Activated T-helper 2 cell treated with anti-CD3 and anti-CD28 coated beads, Interferon-gamma antibody, Interleukin-2, Interleukin-4, amounts not matched to agents 10 μg/mL and 5 μg/mL and 100 μg/mL, durations not matched to agents 14 hours and 24 hours and 36 hours (primary cell): ENCODE data around the gene ARL16. TPM values are rescaled to one million over a fixed set of nuclear protein-coding genes. Genes with fewer than 3 reads are reported as not detected.

Experiments used
- DNase-seq: peaks from one replicate; pipeline ENCODE4 v3.0.0; 2021; ENCODE audit warnings: low spot score
- H3K27ac Mint-ChIP-seq: one replicate; pipeline ENCODE4 v1.8.0; 2021; ENCODE audit warnings: mixed read lengths
- H3K27me3 Mint-ChIP-seq: one replicate; pipeline ENCODE4 v1.8.0; 2021; ENCODE audit warnings: low read depth, mixed read lengths
- H3K36me3 Mint-ChIP-seq: one replicate; pipeline ENCODE4 v1.8.0; 2021; ENCODE audit warnings: low read depth, mixed read lengths
- H3K4me1 Mint-ChIP-seq: one replicate; pipeline ENCODE4 v1.8.0; 2021; ENCODE audit warnings: low read depth, mixed read lengths
- H3K4me3 Mint-ChIP-seq: one replicate; pipeline ENCODE4 v1.8.0; 2021; ENCODE audit warnings: low read depth, mild to moderate bottlenecking, moderate library complexity, mixed read lengths
- H3K9me3 Mint-ChIP-seq: one replicate; pipeline ENCODE4 v1.8.0; 2021; ENCODE audit warnings: mixed read lengths
- intact Hi-C: fragments of 100-400 bp; cut with micrococcal nuclease; formaldehyde crosslinking; loops from one replicate; pipeline ENCODE4 v1.15.1; 2023
- total RNA-seq: library from RNA; stranded (reverse); gene quantifications from 2 replicates; pipeline ENCODE4 v1.2.3, GENCODE V29; 2022

Gene ARL16
- total RNA-seq, 1 donor from 2014 or later = 33.3 TPM

DNA sequence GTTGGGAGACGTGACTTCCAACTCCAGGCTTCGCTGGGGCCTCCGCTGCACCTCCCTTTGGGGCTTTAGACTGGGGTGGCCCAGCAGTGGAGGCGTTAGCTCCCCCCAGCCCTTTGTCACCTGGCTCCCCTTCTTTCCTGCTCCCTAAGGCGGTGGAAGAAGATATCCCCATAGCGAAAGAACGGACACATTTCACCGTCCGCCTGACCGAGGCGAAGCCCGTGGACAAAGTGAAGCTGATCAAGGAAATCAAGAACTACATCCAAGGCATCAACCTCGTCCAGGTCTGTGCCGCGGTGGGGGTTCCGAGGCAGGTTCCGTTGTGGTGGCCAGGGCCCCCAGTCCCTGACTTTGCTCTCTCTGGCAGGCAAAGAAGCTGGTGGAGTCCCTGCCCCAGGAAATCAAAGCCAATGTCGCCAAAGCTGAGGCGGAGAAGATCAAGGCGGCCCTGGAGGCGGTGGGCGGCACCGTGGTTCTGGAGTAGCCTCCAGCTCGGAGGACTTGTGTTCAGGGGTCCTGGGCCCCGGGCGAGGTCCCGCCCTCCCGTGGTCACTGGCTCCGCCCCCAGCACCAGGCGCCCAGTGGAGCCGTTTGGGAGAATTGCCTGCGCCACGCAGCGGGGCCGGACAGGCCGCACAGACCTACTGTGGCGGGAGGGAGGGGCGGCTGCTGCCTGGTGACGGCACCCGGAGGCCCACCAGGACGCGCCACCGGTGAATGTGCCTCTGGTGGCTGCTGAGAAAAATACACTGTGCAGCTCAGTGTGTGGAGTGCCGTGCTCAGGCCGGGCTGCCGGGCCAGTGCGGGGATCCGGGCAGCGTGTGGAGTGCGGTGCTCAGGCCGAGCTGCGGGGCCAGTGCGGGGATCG, 23.4 kb upstream of the ARL16 start:
- Mint-ChIP-seq H3K4me3 (no peak overlapping the region), H3K4me1 (peaks cover 11% of the 10 kb centered on the region), H3K36me3 (peaks cover 58% of the 10 kb centered on the region), H3K9me3 (no peaks in the 10 kb centered on the region), H3K27me3 (no peaks in the 10 kb centered on the region), H3K27ac (no peak overlapping the region)
- no peak for DNase-seq
- intact Hi-C loops = no loop called here

DNA sequence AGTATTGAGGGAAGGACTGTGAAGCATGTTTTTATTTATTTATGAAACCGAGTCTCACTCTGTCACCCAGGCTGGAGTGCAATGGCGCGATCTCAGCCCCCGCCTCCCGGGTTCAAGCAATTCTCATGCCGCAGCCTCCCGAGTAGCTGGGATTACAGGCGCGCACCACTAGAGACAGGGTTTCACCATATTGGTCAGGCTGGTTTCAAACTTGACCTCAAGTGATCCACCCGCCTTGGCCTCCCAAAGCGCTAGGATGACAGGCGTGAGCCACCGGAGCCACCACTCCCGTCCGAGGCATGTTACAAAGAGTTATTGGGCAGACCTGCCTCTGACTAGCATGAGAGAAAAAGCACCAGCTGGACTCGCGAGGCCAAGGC, 22.6 kb upstream of the ARL16 start:
- intact Hi-C loops = no loop called here
- Mint-ChIP-seq H3K27ac (no peak overlapping the region), H3K4me1 (peaks cover 14% of the 10 kb centered on the region), H3K9me3 (no peaks in the 10 kb centered on the region), H3K27me3 (no peaks in the 10 kb centered on the region), H3K36me3 (peaks cover 64% of the 10 kb centered on the region), H3K4me3 (no peak overlapping the region)
- no peak for DNase-seq

DNA sequence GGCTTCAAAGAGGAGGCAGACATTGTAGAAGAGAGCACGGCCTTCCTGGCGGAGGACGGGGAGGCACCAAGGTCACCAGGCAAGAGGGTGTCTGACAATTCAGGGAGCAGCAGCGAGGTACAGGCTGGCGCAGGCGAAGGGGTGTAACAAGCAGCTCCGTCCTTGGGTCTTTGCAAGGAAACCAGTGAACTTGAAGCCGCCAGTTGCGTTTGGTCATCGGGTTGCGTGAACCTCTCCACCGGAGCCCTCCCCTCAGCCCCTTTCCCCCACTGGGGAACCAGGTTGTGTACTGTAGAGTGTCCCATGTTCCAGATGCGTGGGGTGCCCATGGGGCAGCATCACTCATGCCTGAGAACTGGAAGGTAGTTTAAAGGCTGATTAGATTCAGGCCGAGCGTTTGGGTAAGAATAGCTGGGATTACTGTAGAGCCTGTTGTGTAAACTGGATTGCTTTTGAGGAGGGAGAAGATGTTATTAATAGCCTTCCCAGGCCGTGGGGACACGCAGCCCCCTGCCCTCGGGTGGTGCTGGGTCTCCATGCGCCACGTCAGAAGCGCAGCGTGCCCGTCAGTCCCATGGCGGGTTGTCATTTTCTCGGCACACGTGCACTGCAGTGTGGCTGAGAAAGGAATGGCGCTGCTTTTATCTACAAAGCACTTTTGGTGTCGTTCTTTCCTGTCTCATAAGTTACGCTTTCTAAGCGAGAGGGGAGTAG, 22.1 kb upstream of the ARL16 start:
- Mint-ChIP-seq H3K4me1 (peaks cover 15% of the 10 kb centered on the region), H3K27ac (no peak overlapping the region), H3K36me3 (peaks cover 69% of the 10 kb centered on the region), H3K9me3 (no peaks in the 10 kb centered on the region), H3K4me3 (peak overlapping the region; percentile 26), H3K27me3 (no peaks in the 10 kb centered on the region)
- intact Hi-C loops = no loop called here
- DNase-seq = no peak

DNA sequence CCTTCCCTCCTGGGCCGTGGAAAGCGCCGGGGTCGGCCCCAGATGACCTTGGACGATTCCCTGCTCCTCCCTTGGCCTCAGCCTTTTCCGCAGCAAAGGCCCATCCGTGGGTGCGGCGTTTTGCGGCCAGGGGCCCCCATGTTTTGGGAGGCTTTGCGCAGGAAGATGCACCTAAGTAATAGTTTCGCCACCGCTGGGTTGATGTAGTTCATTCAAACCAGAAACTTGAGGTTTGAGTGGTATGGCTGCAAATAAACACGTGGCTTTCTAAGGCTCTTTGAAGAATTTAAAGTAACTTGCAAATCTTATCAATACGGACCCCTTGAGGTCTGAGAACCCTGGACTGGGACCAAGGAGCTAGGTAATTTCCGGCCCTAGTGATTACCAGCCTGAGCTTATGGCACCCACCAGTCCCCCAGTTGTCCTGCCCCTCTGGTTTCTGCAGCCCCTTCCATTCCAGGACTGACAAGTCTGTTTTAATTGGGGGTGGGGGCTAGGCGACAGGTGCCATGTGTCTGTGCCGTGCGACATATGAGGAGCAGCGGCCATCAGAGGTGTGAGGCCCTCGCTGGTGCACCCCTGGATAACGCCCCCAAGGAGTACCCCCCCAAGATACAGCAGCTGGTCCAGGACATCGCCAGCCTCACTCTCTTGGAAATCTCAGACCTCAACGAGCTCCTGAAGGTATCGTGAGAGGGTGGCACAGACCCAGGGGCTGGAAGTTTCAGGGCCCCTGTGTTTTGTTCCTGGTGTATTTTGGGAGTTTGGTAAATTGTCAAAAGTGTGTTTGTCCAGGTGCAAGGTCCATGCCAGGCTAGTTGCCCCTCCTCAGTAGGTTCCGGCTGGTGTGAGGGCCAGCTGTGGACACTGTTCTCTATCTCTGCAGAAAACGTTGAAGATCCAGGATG, 20.4 kb upstream of the ARL16 start:
- DNase-seq = no peak
- Mint-ChIP-seq H3K4me1 (peaks cover 13% of the 10 kb centered on the region), H3K36me3 (peaks cover 69% of the 10 kb centered on the region), H3K27me3 (no peaks in the 10 kb centered on the region), H3K9me3 (no peaks in the 10 kb centered on the region), H3K4me3 (peak overlapping the region; percentile 98), H3K27ac (peak overlapping the region; percentile 38)
- intact Hi-C loops = loop anchor here (1.0 to 5.0 kb wide), 2 partner anchors 8 to 37 kb away; partner anchors contain the start of genes CCDC137, OXLD1 and SLC25A10

DNA sequence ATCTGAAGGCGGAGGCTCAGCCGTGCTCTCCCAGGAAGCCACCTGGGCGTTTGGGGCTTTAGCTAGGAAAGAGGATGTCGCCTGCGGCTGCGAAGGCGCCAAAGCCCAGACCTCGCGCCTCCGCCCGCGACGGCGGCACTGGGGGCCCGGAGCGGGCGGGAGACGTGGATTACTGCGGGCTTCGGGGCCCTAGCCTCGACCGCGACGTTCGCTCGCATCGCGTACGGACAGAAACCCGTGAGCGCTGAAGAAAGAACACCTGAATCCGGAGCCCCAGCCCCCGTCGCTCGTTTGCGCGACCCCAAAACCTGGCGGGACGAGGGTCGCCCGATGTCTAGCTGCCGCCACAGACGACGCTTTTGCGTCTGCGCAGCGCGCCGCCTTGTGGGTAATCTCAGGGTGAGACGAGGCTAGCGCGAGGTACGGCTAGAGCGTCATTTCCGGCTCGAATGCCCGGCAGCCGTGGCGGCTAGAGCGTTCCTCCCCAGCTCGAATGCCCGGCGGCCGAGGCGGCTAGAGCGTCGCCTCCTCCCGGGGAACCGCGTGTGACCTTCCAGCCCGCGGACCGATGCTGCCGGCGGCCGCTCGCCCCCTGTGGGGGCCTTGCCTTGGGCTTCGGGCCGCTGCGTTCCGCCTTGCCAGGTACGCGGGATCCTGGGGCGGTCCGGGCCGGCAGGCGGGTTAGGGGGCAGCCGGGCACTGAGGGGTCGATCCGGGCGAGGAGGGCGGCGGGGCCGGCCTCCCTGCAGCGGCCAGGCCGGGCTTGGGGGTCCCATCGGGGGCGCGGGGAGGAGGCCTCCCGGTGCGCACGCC, 19.5 kb upstream of the ARL16 start, which contains the start of gene MRPL12:
TSS of gene MRPL12 (plus strand) at position 434 of the 813 bp plus-strand sequence. CDS start at position 569, 135 bp downstream.
- DNase-seq = peak; percentile 85
- Mint-ChIP-seq H3K36me3 (peaks cover 73% of the 10 kb centered on the region), H3K4me3 (peak within 1 kb of the TSS; percentile 98), H3K27me3 (no peaks in the 10 kb centered on the region), H3K4me1 (peaks cover 13% of the 10 kb centered on the region), H3K27ac (peak within 1 kb of the TSS; percentile 96), H3K9me3 (no peaks in the 10 kb centered on the region)
- intact Hi-C loops = loop anchor here (1.0 to 5.0 kb wide), 2 partner anchors 9 to 36 kb away; partner anchors contain the start of genes CCDC137, OXLD1 and SLC25A10

DNA sequence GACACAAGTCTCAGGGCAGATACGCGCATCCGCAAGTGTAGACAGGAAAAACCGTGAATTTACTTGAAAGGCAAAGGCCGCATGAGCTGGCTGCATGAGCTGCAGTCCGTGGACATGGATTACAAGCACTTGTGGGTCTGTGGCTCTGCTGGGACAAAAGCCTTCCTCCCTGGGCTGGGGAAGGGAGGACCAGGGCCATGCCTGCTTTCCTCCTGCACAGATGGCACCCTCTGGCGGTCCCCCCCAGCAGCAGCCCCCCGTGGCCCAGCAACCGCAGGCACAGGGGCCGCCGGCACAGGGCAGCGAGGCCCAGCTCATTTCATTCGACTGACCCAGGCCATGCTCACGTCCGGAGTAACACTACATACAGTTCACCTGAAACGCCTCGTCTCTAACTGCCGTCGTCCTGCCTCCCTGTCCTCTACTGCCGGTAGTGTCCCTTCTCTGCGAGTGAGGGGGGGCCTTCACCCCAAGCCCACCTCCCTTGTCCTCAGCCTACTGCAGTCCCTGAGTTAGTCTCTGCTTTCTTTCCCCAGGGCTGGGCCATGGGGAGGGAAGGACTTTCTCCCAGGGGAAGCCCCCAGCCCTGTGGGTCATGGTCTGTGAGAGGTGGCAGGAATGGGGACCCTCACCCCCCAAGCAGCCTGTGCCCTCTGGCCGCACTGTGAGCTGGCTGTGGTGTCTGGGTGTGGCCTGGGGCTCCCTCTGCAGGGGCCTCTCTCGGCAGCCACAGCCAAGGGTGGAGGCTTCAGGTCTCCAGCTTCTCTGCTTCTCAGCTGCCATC, 17.9 kb upstream of the ARL16 start:
- Mint-ChIP-seq H3K36me3 (peaks cover 76% of the 10 kb centered on the region), H3K27me3 (no peaks in the 10 kb centered on the region), H3K4me1 (peaks cover 13% of the 10 kb centered on the region), H3K9me3 (no peaks in the 10 kb centered on the region), H3K27ac (peak overlapping the region; percentile 58), H3K4me3 (peak overlapping the region; percentile 98)
- DNase-seq = no peak
- intact Hi-C loops = loop anchor here (5.0 kb wide), 1 partner anchor 34 kb away; the partner anchor contains the start of genes CCDC137 and OXLD1

DNA sequence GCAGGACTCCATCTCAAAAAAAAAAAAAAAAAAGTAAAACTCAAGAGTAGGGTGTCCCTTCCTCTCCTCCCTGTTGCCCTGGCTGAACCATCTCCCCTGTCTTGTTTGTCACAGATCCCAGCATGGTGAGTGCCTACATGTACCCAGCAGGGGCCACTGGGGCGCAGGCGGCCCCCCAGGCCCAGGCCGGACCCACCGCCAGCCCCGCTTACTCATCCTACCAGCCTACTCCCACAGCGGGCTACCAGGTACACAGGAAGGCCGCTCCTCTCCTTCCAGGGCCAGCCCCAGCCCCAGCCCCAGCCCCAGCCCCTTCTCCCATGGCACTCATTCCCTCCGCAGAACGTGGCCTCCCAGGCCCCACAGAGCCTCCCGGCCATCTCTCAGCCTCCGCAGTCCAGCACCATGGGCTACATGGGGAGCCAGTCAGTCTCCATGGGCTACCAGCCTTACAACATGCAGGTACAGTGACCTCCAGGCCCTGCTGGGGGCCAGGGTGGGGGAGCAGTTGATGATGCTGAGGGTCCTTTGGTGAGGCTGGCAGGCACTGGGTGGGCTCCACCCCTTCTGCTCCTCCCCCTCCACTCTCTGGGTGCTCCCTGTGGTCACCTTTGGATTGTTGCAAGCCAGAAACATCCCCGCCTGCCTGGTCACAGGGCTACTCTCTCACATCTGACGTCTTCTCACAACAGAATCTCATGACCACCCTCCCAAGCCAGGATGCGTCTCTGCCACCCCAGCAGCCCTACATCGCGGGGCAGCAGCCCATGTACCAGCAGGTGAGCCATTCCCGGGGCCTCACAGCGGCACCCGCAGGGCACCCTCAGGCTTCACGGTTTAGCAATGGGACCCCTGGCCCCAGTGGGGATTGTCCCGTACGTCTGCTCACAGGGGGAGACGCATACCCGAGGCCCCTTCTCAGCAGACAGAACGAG, 17.0 kb upstream of the ARL16 start:
- Mint-ChIP-seq H3K4me3 (peak overlapping the region; percentile 26), H3K4me1 (peaks cover 13% of the 10 kb centered on the region), H3K9me3 (no peaks in the 10 kb centered on the region), H3K27ac (no peak overlapping the region), H3K36me3 (peaks cover 70% of the 10 kb centered on the region), H3K27me3 (no peaks in the 10 kb centered on the region)
- DNase-seq = no peak
- intact Hi-C loops = loop anchor here (5.0 kb wide), 1 partner anchor 33 kb away; the partner anchor contains the start of genes CCDC137 and OXLD1

DNA sequence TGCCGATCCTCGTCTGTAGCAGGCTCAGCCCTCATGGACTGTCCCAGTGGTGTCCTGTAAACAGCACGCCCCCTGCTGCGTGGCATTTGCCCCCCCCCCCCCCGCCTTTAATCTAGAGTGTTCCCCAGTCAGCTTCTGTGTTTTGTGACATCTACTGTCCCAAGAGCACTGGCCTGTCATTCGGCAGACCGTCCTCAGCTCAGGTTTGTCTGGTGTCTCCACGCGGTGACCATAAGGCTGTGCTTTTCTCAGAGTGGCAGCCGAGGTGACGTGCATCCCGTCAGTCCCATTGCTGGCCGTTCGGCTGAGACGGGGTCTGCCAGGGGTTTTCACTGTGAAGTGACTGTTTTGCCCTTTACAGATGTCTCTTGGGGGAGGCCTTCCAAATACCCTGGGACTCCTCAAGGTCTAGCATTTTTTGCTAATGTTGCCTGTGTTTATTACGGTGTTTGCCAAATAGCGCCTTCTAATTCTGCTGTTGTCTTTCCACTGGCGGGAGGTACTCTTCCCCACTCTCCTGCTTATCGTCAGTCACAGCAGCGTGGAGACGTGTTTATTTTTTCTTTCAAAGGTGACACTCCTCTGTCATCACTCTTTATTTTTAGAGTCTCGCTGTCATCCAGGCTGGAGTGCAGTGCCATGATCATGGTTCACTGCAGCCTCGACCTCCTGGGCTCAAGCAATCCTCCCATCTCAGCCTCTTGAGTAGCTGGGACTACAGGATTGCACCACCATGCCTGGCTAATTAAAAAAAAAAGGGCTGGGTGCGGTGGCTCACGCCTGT, 13.9 kb upstream of the ARL16 start:
- H3K27ac Mint-ChIP-seq = no peak overlapping the region
- intact Hi-C loops = no loop called here
- DNase-seq = no peak
- H3K36me3 Mint-ChIP-seq = peaks cover 55% of the 10 kb centered on the region
- no peaks in the 10 kb centered on the region for H3K9me3 Mint-ChIP-seq
- no peak overlapping the region for H3K4me3 Mint-ChIP-seq
- peaks cover 9% of the 10 kb centered on the region for H3K4me1 Mint-ChIP-seq
- no peaks in the 10 kb centered on the region for H3K27me3 Mint-ChIP-seq

DNA sequence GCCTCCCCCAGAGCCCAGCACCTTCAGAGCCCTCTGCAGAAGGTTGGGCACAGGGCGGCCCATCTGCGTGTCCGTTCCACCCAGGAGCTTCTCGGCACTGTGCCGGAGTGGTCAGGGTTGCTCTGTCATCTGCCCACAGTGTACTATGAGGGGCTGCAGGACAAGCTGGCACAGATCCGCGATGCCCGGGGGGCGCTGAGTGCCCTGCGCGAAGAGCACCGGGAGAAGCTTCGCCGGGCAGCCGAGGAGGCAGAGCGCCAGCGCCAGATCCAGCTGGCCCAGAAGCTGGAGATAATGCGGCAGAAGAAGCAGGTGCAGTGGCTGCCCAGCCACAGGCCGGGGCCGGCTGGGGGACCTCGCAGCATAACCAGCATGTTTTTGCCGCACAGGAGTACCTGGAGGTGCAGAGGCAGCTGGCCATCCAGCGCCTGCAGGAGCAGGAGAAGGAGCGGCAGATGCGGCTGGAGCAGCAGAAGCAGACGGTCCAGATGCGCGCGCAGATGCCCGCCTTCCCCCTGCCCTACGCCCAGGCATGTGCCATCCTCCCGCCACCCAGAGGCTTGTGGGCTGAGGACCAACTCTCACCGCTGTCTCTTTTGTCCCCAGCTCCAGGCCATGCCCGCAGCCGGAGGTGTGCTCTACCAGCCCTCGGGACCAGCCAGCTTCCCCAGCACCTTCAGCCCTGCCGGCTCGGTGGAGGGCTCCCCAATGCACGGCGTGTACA, 12.8 kb upstream of the ARL16 start:
- H3K27me3 Mint-ChIP-seq = no peaks in the 10 kb centered on the region
- no peaks in the 10 kb centered on the region for H3K9me3 Mint-ChIP-seq
- no peak for DNase-seq
- no peak overlapping the region for H3K27ac Mint-ChIP-seq
- H3K4me3 Mint-ChIP-seq = no peak overlapping the region
- peaks cover 54% of the 10 kb centered on the region for H3K36me3 Mint-ChIP-seq
- intact Hi-C loops = no loop called here
- peaks cover 4% of the 10 kb centered on the region for H3K4me1 Mint-ChIP-seq
